K562 (cell line): Measurements from ENCODE around the gene C1orf116. TPM values are rescaled to one million over a fixed set of nuclear protein-coding genes. Genes with fewer than 3 reads are reported as not detected.

Experiments used
- CHD2 ChIP-seq: IDR thresholded peaks from 2 replicates; pipeline ENCODE4 v1.6.1; 2011; ENCODE audit warnings: low read depth, low read length
- HCFC1 ChIP-seq: IDR thresholded peaks from 2 replicates; pipeline ENCODE4 v1.6.1; 2012; ENCODE audit warnings: low read depth, low read length, improper control_type of control experiment
- NFYB ChIP-seq: IDR thresholded peaks from 2 replicates; pipeline ENCODE4 v1.6.1; 2011; ENCODE audit warnings: mild to moderate bottlenecking, moderate library complexity; ENCODE audit not compliant: insufficient read length; ENCODE audit errors: extremely low read depth
- PHF8 ChIP-seq: fragments of 200-600 bp; sonication (generic); IDR thresholded peaks from 2 replicates; pipeline ENCODE4 v1.6.1; 2012; ENCODE audit warnings: mixed run types, mild to moderate bottlenecking, inconsistent platforms, low read length, moderate library complexity, borderline replicate concordance
- POU5F1 ChIP-seq: fragments of 150-350 bp; IDR thresholded peaks from 2 replicates; pipeline ENCODE4 v1.6.1; 2014; ENCODE audit warnings: borderline replicate concordance, low read length, low read depth, mild to moderate bottlenecking; ENCODE audit not compliant: partially characterized antibody
- SMARCC2 ChIP-seq: fragments of 450-650 bp; IDR thresholded peaks from 2 replicates; pipeline ENCODE4 v1.6.1; 2017; ENCODE audit warnings: antibody characterized with exemption, moderate library complexity, mild to moderate bottlenecking, low read depth
- TAF1 ChIP-seq: IDR thresholded peaks from 2 replicates; pipeline ENCODE4 v1.6.1; 2011; ENCODE audit warnings: mild to moderate bottlenecking, low read length, moderate library complexity; ENCODE audit not compliant: insufficient read depth, control insufficient read depth, severe bottlenecking; ENCODE audit errors: extremely low read depth
- TCF7L2 ChIP-seq: fragments of 150-350 bp; IDR thresholded peaks from 2 replicates; pipeline ENCODE4 v1.6.1; 2016; ENCODE audit warnings: low read depth, mild to moderate bottlenecking, low read length, moderate library complexity
- ZC3H4 ChIP-seq: sonication (generic); formaldehyde crosslinking; IDR thresholded peaks from 2 replicates; pipeline ENCODE4 v1.9.0; 2021; ENCODE audit warnings: missing genetic modification reagents, borderline replicate concordance
- ZNF134 ChIP-seq: fragments of 250-450 bp; sonication (Bioruptor Pico); conservative IDR thresholded peaks from 2 replicates; pipeline ENCODE4 v1.4.0; 2020
- ZNF436 ChIP-seq: fragments of 250-450, 450-650 bp; sonication (Bioruptor Pico); formaldehyde crosslinking; IDR thresholded peaks from 2 replicates; pipeline ENCODE4 v1.7.0; 2020; ENCODE audit warnings: mild to moderate bottlenecking
- ZNF444 ChIP-seq: fragments of 250-450 bp; sonication (Bioruptor Pico); IDR thresholded peaks from 2 replicates; pipeline ENCODE4 v1.4.0; 2020; ENCODE audit warnings: mild to moderate bottlenecking, moderate library complexity
- ZNF561 ChIP-seq: fragments of 450-650 bp; formaldehyde crosslinking; conservative IDR thresholded peaks from 2 replicates; pipeline ENCODE4 v1.4.0; 2020; ENCODE audit warnings: mild to moderate bottlenecking, moderate library complexity
- polyA plus RNA-seq, 8 experiments: library from polyadenylated mRNA; depleted of rRNA in 4 of 8; stranded (reverse) in 5 of 8; unstranded in 3 of 8; fragments of >200 nt; fragmentation: Nextera tagmentation in 2 of 8; fragmentation: Illumina TruSeq in 1 of 8; extraction: Ambion mirVana in 2 of 8; extraction: Trizol in 1 of 8; gene quantifications; 2 replicates each; pipeline versions ENCODE4 v1.2.1 to v1.2.3, GENCODE V29; 2011 to 2014; ENCODE audit warnings: inconsistent platforms in 1 of 8, missing spikeins in 1 of 8
- total RNA-seq, 7 experiments: library from RNA; depleted of rRNA in 6 of 7; stranded (reverse); fragments of >200 nt in 6 of 7; fragmentation: Illumina TruSeq in 2 of 7; extraction: Trizol in 2 of 7; gene quantifications; 2 replicates each; pipeline versions ENCODE4 v1.2.1 to v1.2.3, GENCODE V29; 2011 to 2021; ENCODE audit warnings: low replicate concordance in 1 of 7
- TF ChIP-seq, protein P1 (sequence below), 2 experiments: fragments of 450-650 bp; IDR thresholded peaks; 2 replicates each; pipeline ENCODE4 v1.6.1; 2016
- TF ChIP-seq, protein P2 (sequence below): fragments of 450-650 bp; IDR thresholded peaks from 2 replicates; pipeline ENCODE4 v1.6.1; 2016; ENCODE audit warnings: mild to moderate bottlenecking
- TF ChIP-seq, protein P3 (sequence below): sonication (generic); formaldehyde crosslinking; IDR thresholded peaks from 2 replicates; pipeline ENCODE4 v1.8.0; 2022; ENCODE audit warnings: missing genetic modification reagents, mild to moderate bottlenecking, borderline replicate concordance
- TF ChIP-seq, protein P4 (sequence below): IDR thresholded peaks from 3 replicates; pipeline ENCODE4 v1.6.1; 2011; ENCODE audit warnings: borderline replicate concordance, mild to moderate bottlenecking, moderate library complexity; ENCODE audit not compliant: insufficient read length; ENCODE audit errors: extremely low read depth

Gene C1orf116
- total and polyA plus RNA-seq, 9 of the 15 experiments (the other 6 are each of a cell fraction or from before 2014, with no cell fraction given): 0.62 to 3.0 (median 0.95) TPM

DNA sequence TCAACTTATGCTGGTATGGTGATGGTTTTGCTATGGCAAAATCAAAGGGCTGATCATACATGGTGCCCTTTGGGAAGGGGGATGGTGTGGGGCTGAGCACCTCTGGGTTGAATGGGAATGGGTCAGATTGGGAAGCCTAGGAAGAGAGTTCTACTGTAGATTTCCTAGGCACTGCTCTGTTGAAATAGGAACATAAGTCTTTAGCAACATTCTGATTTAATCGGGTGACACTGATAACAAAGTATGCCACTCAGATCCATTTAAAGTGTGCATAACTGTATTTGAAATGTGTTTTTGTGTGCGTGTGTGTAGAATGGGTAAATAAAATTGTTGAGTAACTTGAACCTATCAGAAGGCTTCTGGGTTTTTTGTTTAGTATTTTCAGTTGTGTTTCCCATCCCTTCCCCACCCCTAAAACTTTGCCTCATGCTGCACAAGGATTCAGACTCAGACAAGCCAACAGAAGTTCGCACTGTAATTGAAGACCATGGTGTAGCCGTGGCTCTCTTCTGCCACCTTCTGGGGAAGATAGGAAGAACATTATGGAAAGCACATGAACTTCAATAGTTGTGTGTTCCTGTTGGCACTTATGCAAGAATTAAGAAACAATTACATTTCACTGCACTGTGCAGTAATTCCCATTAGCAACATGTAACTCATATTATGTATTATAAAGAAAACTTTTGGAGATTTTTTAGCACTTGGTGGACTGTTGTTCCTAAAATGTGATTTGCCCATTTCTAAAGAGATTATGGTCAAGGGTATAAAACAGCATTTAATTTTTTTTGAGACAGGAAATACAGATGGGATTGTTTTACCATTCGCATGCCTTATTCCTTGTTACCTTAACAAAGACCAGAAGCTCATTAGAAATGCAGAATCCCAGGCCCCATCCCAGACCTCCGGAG is 45.2 kb upstream of the C1orf116 start (continued):
- TF ChIP-seq, protein P1, sequence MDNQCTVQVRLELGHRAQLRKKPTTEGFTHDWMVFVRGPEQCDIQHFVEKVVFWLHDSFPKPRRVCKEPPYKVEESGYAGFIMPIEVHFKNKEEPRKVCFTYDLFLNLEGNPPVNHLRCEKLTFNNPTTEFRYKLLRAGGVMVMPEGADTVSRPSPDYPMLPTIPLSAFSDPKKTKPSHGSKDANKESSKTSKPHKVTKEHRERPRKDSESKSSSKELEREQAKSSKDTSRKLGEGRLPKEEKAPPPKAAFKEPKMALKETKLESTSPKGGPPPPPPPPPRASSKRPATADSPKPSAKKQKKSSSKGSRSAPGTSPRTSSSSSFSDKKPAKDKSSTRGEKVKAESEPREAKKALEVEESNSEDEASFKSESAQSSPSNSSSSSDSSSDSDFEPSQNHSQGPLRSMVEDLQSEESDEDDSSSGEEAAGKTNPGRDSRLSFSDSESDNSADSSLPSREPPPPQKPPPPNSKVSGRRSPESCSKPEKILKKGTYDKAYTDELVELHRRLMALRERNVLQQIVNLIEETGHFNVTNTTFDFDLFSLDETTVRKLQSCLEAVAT (IDR thresholded peaks at IDR 0.05): peak in 1 of 2 experiments; percentile 52; a peak in 1 of 4 replicates
- no peak for TF ChIP-seq POU5F1
- no peak for TF ChIP-seq ZNF134 (CRISPR knock-in tag)
- no peak for TF ChIP-seq NFYB
- TF ChIP-seq, protein P2, sequence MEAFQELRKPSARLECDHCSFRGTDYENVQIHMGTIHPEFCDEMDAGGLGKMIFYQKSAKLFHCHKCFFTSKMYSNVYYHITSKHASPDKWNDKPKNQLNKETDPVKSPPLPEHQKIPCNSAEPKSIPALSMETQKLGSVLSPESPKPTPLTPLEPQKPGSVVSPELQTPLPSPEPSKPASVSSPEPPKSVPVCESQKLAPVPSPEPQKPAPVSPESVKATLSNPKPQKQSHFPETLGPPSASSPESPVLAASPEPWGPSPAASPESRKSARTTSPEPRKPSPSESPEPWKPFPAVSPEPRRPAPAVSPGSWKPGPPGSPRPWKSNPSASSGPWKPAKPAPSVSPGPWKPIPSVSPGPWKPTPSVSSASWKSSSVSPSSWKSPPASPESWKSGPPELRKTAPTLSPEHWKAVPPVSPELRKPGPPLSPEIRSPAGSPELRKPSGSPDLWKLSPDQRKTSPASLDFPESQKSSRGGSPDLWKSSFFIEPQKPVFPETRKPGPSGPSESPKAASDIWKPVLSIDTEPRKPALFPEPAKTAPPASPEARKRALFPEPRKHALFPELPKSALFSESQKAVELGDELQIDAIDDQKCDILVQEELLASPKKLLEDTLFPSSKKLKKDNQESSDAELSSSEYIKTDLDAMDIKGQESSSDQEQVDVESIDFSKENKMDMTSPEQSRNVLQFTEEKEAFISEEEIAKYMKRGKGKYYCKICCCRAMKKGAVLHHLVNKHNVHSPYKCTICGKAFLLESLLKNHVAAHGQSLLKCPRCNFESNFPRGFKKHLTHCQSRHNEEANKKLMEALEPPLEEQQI: no peak
- TF ChIP-seq ZNF444: no peak
- no peak for TF ChIP-seq PHF8
- TF ChIP-seq ZNF561: no peak
- TF ChIP-seq TCF7L2: no peak
- no peak for TF ChIP-seq TAF1
- no peak for TF ChIP-seq ZC3H4 (CRISPR knock-in tag)
- TF ChIP-seq CHD2: no peak
- TF ChIP-seq, protein P3, sequence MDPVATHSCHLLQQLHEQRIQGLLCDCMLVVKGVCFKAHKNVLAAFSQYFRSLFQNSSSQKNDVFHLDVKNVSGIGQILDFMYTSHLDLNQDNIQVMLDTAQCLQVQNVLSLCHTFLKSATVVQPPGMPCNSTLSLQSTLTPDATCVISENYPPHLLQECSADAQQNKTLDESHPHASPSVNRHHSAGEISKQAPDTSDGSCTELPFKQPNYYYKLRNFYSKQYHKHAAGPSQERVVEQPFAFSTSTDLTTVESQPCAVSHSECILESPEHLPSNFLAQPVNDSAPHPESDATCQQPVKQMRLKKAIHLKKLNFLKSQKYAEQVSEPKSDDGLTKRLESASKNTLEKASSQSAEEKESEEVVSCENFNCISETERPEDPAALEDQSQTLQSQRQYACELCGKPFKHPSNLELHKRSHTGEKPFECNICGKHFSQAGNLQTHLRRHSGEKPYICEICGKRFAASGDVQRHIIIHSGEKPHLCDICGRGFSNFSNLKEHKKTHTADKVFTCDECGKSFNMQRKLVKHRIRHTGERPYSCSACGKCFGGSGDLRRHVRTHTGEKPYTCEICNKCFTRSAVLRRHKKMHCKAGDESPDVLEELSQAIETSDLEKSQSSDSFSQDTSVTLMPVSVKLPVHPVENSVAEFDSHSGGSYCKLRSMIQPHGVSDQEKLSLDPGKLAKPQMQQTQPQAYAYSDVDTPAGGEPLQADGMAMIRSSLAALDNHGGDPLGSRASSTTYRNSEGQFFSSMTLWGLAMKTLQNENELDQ (CRISPR knock-in tag): no peak
- no peak for TF ChIP-seq SMARCC2
- TF ChIP-seq HCFC1: peak; percentile 26; the same call in 1 of the 2 replicates
- TF ChIP-seq ZNF436: no peak
- TF ChIP-seq, protein P4, sequence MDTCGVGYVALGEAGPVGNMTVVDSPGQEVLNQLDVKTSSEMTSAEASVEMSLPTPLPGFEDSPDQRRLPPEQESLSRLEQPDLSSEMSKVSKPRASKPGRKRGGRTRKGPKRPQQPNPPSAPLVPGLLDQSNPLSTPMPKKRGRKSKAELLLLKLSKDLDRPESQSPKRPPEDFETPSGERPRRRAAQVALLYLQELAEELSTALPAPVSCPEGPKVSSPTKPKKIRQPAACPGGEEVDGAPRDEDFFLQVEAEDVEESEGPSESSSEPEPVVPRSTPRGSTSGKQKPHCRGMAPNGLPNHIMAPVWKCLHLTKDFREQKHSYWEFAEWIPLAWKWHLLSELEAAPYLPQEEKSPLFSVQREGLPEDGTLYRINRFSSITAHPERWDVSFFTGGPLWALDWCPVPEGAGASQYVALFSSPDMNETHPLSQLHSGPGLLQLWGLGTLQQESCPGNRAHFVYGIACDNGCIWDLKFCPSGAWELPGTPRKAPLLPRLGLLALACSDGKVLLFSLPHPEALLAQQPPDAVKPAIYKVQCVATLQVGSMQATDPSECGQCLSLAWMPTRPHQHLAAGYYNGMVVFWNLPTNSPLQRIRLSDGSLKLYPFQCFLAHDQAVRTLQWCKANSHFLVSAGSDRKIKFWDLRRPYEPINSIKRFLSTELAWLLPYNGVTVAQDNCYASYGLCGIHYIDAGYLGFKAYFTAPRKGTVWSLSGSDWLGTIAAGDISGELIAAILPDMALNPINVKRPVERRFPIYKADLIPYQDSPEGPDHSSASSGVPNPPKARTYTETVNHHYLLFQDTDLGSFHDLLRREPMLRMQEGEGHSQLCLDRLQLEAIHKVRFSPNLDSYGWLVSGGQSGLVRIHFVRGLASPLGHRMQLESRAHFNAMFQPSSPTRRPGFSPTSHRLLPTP: no peak
